ENCODE measurements around the gene INIP. TPM values are rescaled to one million over a fixed set of nuclear protein-coding genes. Genes with fewer than 3 reads are reported as not detected.

Gene INIP
- total and polyA plus RNA-seq, 9 of the 15 experiments (the other 6 are each of a cell fraction or from before 2014, with no cell fraction given), result 11.9 to 87.9 (median 37.3) TPM

- TF ChIP-seq MYC (IDR thresholded peaks at IDR 0.05; ENCODE audit: low read depth, low read length) (peak; percentile 83), MYC (CRISPR knock-in tag; IDR thresholded peaks at IDR 0.05; ENCODE audit: borderline replicate concordance, low read depth) (peak; percentile 65; the same call in 1 of the 2 replicates), BRD9 (IDR thresholded peaks at IDR 0.05; ENCODE audit: low read depth, partially characterized antibody) (peak; percentile 59), ZNF507 (tag; conservative IDR thresholded peaks at IDR 0.05) (no peak), GTF2B (IDR thresholded peaks at IDR 0.05; ENCODE audit: extremely low read depth, insufficient read length) (no peak), ZNF12 (CRISPR knock-in tag; IDR thresholded peaks at IDR 0.05) (no peak), MXI1 (IDR thresholded peaks at IDR 0.05; ENCODE audit: low read depth, low read length) (peak; percentile 34; the same call in 1 of the 2 replicates), PHB2 (IDR thresholded peaks at IDR 0.05; ENCODE audit: low read depth) (no peak), ETV5 (CRISPR knock-in tag; IDR thresholded peaks at IDR 0.05; ENCODE audit: low read depth) (peak; percentile 69; the same call in 1 of the 2 replicates), HNRNPUL1 (IDR thresholded peaks at IDR 0.05; ENCODE audit: low read length) (no peak), MTA3 (IDR thresholded peaks at IDR 0.05; ENCODE audit: borderline replicate concordance) (no peak; the same call in 1 of the 2 replicates), ZBTB9 (CRISPR knock-in tag; IDR thresholded peaks at IDR 0.05) (peak; percentile 14; the same call in 1 of the 2 replicates), TAL1 (IDR thresholded peaks at IDR 0.05) (no peak), CREB5 (CRISPR knock-in tag; IDR thresholded peaks at IDR 0.05) (no peak), MIER1 (IDR thresholded peaks at IDR 0.05; ENCODE audit: low read depth) (no peak), ZNF408 (CRISPR knock-in tag; IDR thresholded peaks at IDR 0.05; ENCODE audit: low read depth) (no peak), ELF1 (tag; IDR thresholded peaks at IDR 0.05) (peak; percentile 88), ESRRA (IDR thresholded peaks at IDR 0.05; ENCODE audit: borderline replicate concordance, low read depth) (peak; percentile 45; the same call in 1 of the 2 replicates), CBX2 (IDR thresholded peaks at IDR 0.05; ENCODE audit: insufficient read depth, low read length, poor library complexity, severe bottlenecking) (no peak), ARID3A (IDR thresholded peaks at IDR 0.05; ENCODE audit: borderline replicate concordance, low read depth, low read length) (no peak), NR0B1 (IDR thresholded peaks at IDR 0.05; ENCODE audit: partially characterized antibody) (no peak)
These were observed 32.3 kb upstream of the INIP start, which contains the start of gene SNX30 (continued) for GRCh38 chr9:112750016-112750763.
